Caco-2 (cell line): Measurements from ENCODE around the gene GPC6. TPM values are rescaled to one million over a fixed set of nuclear protein-coding genes. Genes with fewer than 3 reads are reported as not detected.

Experiments
- BruUV-seq: library from RNA; stranded (reverse); fragments of 400-500 nt; replicated peaks from 2 replicates; lab custom pipeline; 2021; lab: Mats Ljungman, UMichigan
- CTCF ChIA-PET: fragments of 300-600 bp; sonication (Branson Sonifier 250); formaldehyde crosslinking; loops from one replicate; lab custom pipeline; 2022; ENCODE audit warnings: antibody characterized with exemption; lab: Charles Lee
- POLR2A ChIA-PET: fragments of 300-600 bp; sonication (Branson Sonifier 250); formaldehyde crosslinking; loops from one replicate; lab custom pipeline; 2022; ENCODE audit warnings: antibody characterized with exemption; lab: Charles Lee
- DNase-seq, 2 experiments: peaks; one replicate each; pipeline versions ENCODE4 v3.0.0 to v3.0.0-alpha.2; 2020 to 2022
- H3K27me3 ChIP-seq: replicated peaks from 2 replicates; pipeline ENCODE4 v1.6.0; 2011; ENCODE audit warnings: low read length; ENCODE audit not compliant: control insufficient read depth, insufficient read depth
- H3K36me3 ChIP-seq: 2 replicates; pipeline ENCODE4 v1.5.1; 2011; ENCODE audit warnings: low read length; ENCODE audit not compliant: control insufficient read depth, insufficient read depth
- H3K4me1 ChIP-seq: fragments of 250-450 bp; sonication (Bioruptor Pico); 2 replicates; pipeline ENCODE4 v1.5.1; 2020; ENCODE audit warnings: mild to moderate bottlenecking
- H3K4me3 ChIP-seq: 2 replicates; pipeline ENCODE4 v1.5.1; 2011; ENCODE audit warnings: low read depth, mild to moderate bottlenecking, control low read depth, low read length
- H3K9me3 ChIP-seq: fragments of 250-450 bp; sonication (Bioruptor Pico); 2 replicates; pipeline ENCODE4 v1.5.1; 2020; ENCODE audit warnings: mild to moderate bottlenecking, moderate library complexity
- H3K27ac Mint-ChIP-seq: one replicate; pipeline ENCODE4 v1.8.0; 2022; ENCODE audit warnings: mixed read lengths; ENCODE audit not compliant: unreplicated experiment
- H3K27me3 Mint-ChIP-seq: one replicate; pipeline ENCODE4 v1.8.0; 2022; ENCODE audit warnings: mixed read lengths; ENCODE audit not compliant: insufficient read depth, unreplicated experiment
- H3K36me3 Mint-ChIP-seq: one replicate; pipeline ENCODE4 v1.8.0; 2022; ENCODE audit warnings: mild to moderate bottlenecking, mixed read lengths; ENCODE audit not compliant: insufficient read depth, unreplicated experiment
- H3K4me1 Mint-ChIP-seq: one replicate; pipeline ENCODE4 v1.8.0; 2022; ENCODE audit warnings: low read depth, mixed read lengths; ENCODE audit not compliant: unreplicated experiment
- H3K4me3 Mint-ChIP-seq: one replicate; pipeline ENCODE4 v1.8.0; 2022; ENCODE audit warnings: mild to moderate bottlenecking, moderate library complexity, mixed read lengths; ENCODE audit not compliant: unreplicated experiment
- H3K9me3 Mint-ChIP-seq: one replicate; pipeline ENCODE4 v1.8.0; 2022; ENCODE audit warnings: mixed read lengths; ENCODE audit not compliant: unreplicated experiment
- CTCF ChIP-seq, 2 experiments: fragments of 200-600 bp in 1 of 2; IDR thresholded peaks; 1 replicate in 1 of 2; 2 replicates in 1 of 2; pipeline versions ENCODE4 v1.5.1 to v1.8.0; 2011 to 2022; ENCODE audit warnings: antibody characterized with exemption in 1 of 2, control low read depth in 1 of 2, inconsistent platforms in 1 of 2, low read depth in 1 of 2, low read length in 1 of 2, mild to moderate bottlenecking in 1 of 2, moderate library complexity in 1 of 2; ENCODE audit not compliant: insufficient read depth in 1 of 2, severe bottlenecking in 1 of 2, unreplicated experiment in 1 of 2
- intact Hi-C: fragments of 100-400 bp; cut with micrococcal nuclease; formaldehyde crosslinking; loops from one replicate; pipeline ENCODE4 v1.10.0; 2022; ENCODE audit not compliant: unreplicated experiment
- total RNA-seq: library from RNA; stranded (reverse); gene quantifications from 2 replicates; pipeline ENCODE4 v1.2.3, GENCODE V29; 2022

GPC6 gene
- total RNA-seq, 1 experiment from 2014 or later = 0.16 TPM

- POLR2A ChIA-PET = no interaction called here
- Mint-ChIP-seq H3K27me3 (peaks cover 6% of the 10 kb centered on the region), H3K4me3 (no peak overlapping the region), H3K36me3 (no peaks in the 10 kb centered on the region), H3K9me3 (peaks cover 15% of the 10 kb centered on the region), H3K27ac (no peak overlapping the region), H3K4me1 (no peaks in the 10 kb centered on the region)
- Histone ChIP-seq H3K36me3 (no peaks in the 10 kb centered on the region), H3K4me3 (no peak overlapping the region), H3K9me3 (no peaks in the 10 kb centered on the region), H3K4me1 (no peaks in the 10 kb centered on the region), H3K27me3 (no peaks in the 10 kb centered on the region)
- no peak for DNase-seq
- intact Hi-C loops = no loop called here
- no peak for TF ChIP-seq CTCF (IDR thresholded peaks at IDR 0.05; ENCODE audit: insufficient read depth in 1 of 2, low read depth in 1 of 2, low read length in 1 of 2, severe bottlenecking in 1 of 2, unreplicated experiment in 1 of 2)
- CTCF ChIA-PET = no interaction called here
- no TSS peak for BruUV-seq
Observed at GRCh38 chr13:93932901-93933300, 706.3 kb downstream of the GPC6 start.

GRCh38 chr13:93936901-93937300 lies 710.3 kb downstream of the GPC6 start:
- no peaks in the 10 kb centered on the region for H3K27me3 ChIP-seq
- no peak overlapping the region for H3K27ac Mint-ChIP-seq
- DNase-seq = no peak
- ChIA-PET CTCF (no interaction called here), POLR2A (no interaction called here)
- H3K36me3 ChIP-seq = no peaks in the 10 kb centered on the region
- intact Hi-C loops = no loop called here
- H3K9me3 ChIP-seq = no peaks in the 10 kb centered on the region
- no peaks in the 10 kb centered on the region for H3K4me1 ChIP-seq
- no peak overlapping the region for H3K4me3 Mint-ChIP-seq
- H3K4me3 ChIP-seq = no peak overlapping the region
- H3K27me3 Mint-ChIP-seq = no peaks in the 10 kb centered on the region
- H3K4me1 Mint-ChIP-seq = no peaks in the 10 kb centered on the region
- TF ChIP-seq CTCF (IDR thresholded peaks at IDR 0.05; ENCODE audit: insufficient read depth in 1 of 2, low read depth in 1 of 2, low read length in 1 of 2, severe bottlenecking in 1 of 2, unreplicated experiment in 1 of 2) = no peak
- no peaks in the 10 kb centered on the region for H3K9me3 Mint-ChIP-seq
- no peaks in the 10 kb centered on the region for H3K36me3 Mint-ChIP-seq
- no TSS peak for BruUV-seq

- no peaks in the 10 kb centered on the region for H3K4me1 ChIP-seq
- H3K27me3 Mint-ChIP-seq = no peaks in the 10 kb centered on the region
- no peaks in the 10 kb centered on the region for H3K9me3 Mint-ChIP-seq
- intact Hi-C loops = no loop called here
- no peaks in the 10 kb centered on the region for H3K4me1 Mint-ChIP-seq
- no peak overlapping the region for H3K4me3 ChIP-seq
- TF ChIP-seq CTCF (IDR thresholded peaks at IDR 0.05; ENCODE audit: insufficient read depth in 1 of 2, low read depth in 1 of 2, low read length in 1 of 2, severe bottlenecking in 1 of 2, unreplicated experiment in 1 of 2) = no peak
- H3K9me3 ChIP-seq = no peaks in the 10 kb centered on the region
- H3K36me3 ChIP-seq = no peaks in the 10 kb centered on the region
- no peak for DNase-seq
- H3K27me3 ChIP-seq = no peaks in the 10 kb centered on the region
- no TSS peak for BruUV-seq
- no peak overlapping the region for H3K4me3 Mint-ChIP-seq
- no peak overlapping the region for H3K27ac Mint-ChIP-seq
- POLR2A ChIA-PET = no interaction called here
- no peaks in the 10 kb centered on the region for H3K36me3 Mint-ChIP-seq
- CTCF ChIA-PET = no interaction called here
Observed at GRCh38 chr13:93941444-93941843, 714.8 kb downstream of the GPC6 start.
